ENCODE data around the gene CTBP2. TPM values are rescaled to one million over a fixed set of nuclear protein-coding genes. Genes with fewer than 3 reads are reported as not detected.

The CTBP2 gene
- total RNA-seq, 1 donor from 2014 or later, result 57.3 TPM

DNA sequence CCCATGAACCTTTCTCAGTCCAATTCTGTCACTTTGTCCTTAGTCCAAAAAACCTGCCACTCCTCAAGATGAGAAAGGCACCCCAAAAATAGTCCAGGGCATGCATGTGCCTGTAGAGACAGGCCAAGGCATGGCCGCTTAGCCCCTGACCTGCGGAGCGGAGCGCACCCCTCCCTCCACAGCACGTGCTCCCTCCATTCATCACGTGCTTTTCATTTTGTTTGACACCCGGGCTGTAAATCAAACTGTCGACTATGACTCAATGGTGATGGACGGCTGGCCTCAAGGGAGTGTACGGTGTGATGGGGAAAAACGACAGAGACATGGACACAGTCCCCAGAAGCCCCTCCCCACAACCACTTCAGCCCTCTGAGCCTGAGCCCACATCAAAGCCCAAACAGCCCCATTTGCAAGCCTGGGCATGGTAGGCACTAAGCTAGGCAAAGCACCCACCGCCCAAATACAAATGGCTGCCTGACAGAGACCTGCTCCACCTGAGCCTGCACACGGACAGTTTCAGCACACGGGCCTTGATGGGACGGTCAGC is 127.8 kb downstream of the CTBP2 start:
- DNase-seq (ENCODE audit: low read depth), result no peak

DNA sequence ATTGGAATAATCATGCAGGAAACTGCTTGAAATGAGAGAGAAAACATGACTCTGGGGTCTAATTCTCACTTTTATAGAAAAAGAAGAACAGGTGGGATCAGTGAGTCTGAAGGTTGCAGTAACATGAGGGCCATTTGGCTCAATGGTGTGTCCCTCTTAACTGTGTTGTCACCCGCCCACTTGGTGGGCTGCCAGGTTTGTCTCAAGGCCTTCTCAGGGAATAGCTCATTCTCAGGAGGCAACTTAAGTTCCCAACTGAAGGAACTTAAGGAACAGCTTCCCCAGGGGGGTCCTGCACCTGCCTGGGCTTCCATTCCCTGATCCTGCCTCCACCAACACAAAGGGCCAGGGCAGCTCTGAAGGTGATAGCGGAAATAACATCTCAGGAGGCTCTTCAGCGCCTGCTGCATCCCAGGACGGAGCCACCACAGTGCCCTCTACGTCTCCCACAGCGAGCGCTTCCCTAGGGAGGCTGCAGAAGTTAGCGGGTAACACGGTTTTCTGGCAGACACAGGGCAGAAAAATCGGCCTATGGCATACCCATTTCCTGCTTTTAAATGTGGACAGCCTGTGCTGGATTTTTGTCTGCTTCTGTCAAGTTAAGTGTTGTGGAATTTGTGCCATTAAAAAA is 129.7 kb downstream of the CTBP2 start:
- no peak overlapping the region for H3K4me3 ChIP-seq (ENCODE audit: low read depth, low read length)
- TF ChIP-seq, protein P1, sequence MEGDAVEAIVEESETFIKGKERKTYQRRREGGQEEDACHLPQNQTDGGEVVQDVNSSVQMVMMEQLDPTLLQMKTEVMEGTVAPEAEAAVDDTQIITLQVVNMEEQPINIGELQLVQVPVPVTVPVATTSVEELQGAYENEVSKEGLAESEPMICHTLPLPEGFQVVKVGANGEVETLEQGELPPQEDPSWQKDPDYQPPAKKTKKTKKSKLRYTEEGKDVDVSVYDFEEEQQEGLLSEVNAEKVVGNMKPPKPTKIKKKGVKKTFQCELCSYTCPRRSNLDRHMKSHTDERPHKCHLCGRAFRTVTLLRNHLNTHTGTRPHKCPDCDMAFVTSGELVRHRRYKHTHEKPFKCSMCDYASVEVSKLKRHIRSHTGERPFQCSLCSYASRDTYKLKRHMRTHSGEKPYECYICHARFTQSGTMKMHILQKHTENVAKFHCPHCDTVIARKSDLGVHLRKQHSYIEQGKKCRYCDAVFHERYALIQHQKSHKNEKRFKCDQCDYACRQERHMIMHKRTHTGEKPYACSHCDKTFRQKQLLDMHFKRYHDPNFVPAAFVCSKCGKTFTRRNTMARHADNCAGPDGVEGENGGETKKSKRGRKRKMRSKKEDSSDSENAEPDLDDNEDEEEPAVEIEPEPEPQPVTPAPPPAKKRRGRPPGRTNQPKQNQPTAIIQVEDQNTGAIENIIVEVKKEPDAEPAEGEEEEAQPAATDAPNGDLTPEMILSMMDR (conservative IDR thresholded peaks at IDR 0.05; ENCODE audit: low read depth, low read length), result no peak
- no peak for DNase-seq (ENCODE audit: low read depth)

More for the DNA sequence above, 127.8 kb downstream of the CTBP2 start:
- H3K4me3 ChIP-seq (ENCODE audit: low read depth, low read length), result no peak overlapping the region
- TF ChIP-seq, protein P1 (conservative IDR thresholded peaks at IDR 0.05; ENCODE audit: low read depth, low read length), result no peak

DNA sequence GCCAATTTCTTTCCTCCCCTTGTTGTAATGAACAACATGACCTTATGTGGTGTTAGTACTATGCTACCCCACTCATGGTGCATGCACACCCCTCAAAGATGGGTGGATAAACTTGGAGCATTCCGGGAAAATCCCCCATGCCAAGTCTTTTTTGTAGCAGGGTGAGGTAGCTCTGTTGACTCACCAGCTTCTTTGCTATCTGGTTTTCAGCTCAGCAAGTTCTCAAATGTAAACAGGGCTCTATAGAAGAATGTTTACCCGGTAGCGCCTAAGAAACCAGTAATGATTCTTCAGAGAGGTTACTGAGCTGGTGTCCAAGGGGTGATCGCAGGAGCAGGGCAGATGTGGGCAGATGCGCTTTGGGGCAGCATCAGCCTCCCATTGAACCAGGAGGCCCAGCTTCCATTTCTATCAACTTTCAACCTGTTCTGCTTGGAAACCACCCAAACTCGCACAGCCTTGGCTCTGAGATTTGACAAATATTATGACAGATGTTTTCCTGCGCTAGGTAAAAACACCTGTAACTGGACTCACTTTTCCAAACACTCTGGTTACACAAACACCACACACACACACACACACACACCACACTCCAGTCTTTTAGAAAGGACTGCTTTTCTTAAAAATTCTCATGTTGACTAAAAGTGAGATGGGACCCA is 130.7 kb downstream of the CTBP2 start:
- no peak overlapping the region for H3K4me3 ChIP-seq (ENCODE audit: low read depth, low read length)
- TF ChIP-seq, protein P1 (conservative IDR thresholded peaks at IDR 0.05; ENCODE audit: low read depth, low read length), result no peak
- DNase-seq (ENCODE audit: low read depth), result no peak

DNA sequence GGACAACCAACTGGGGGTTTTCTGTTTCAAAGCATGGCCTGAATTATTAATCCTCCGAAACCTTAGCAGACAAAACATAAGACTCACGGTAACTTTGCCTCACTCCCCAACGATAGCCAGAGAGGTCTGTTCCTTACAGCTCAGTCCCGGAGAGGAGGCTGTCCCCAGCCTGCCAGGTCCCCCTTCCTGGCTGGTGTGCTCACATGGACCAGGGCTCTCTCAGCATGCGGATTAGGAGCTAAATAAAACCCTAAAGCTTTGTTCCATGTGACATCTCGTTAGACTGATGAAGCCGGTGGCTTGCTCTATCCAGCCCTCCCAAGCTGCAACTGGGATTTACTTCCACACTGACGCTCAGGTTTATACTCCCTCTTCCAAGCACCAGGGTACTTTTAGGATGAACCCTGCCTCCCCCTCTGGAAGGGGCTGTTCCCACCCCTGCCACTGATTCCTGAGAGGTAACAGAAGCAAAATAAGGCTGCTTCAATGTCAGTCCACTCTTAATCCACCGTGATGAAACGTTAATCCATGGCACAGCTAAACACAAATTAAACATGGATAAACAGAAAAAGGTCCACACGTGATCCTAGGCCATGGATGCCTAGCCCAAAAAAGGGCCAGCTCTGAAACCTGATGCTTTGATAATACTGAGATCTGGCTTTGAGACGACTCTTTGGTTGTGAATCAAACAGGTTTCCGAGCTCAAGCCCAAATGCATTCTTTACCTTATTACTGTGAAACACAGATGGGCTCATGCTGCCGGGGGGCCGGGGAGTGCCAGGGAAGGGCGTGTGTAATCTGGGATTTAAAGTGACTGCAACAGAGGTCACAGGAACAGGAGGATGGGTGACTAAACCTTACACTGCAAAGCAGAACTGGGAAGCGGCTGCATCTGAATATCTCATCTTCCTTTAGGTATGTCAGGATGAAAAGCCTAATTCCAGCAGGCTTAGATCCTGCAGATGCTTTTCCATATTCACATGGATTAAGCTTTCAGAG is 132.2 kb downstream of the CTBP2 start:
- no peak for DNase-seq (ENCODE audit: low read depth)
- TF ChIP-seq, protein P1 (conservative IDR thresholded peaks at IDR 0.05; ENCODE audit: low read depth, low read length), result no peak
- H3K4me3 ChIP-seq (ENCODE audit: low read depth, low read length), result no peak overlapping the region

DNA sequence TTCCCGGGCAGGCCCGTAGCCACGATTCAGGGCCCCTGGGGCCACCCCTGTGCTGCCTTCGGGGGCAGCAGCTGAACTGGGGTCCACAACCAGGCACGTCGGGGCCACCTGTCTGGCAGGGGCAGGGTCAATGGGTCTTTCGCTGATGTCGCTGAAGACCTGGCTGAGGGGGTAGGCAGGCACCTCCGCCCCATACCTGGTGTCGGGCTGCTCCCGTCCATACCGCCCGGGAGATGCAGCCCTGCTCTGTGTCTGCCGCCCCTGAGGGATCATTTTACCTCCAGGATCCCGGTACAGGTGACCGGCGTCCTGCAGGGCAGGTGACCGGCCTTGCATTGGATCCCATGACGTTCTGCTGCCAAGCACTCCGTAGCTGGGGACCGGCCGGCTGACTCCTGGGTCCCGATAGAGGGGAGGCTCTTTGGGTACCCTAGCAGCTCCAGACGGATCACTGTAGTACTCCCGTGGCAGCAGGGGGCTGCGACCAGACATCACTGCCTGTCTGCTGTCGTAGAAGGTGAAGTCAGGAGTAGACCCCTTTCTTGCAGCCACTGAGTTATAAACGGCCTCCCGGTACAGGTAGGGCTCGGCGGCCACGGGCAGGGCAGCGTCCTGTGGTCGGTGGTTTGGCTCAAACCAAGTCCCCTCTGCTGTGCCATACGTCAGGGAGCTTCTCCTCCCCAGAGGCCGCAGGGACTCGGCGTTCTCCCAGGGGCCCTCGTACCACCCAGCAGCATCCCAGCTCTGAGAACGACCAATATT is 133.2 kb downstream of the CTBP2 start:
- no peak overlapping the region for H3K4me3 ChIP-seq (ENCODE audit: low read depth, low read length)
- DNase-seq (ENCODE audit: low read depth), result no peak
- TF ChIP-seq, protein P1 (conservative IDR thresholded peaks at IDR 0.05; ENCODE audit: low read depth, low read length), result no peak
